Measurements from ENCODE around the gene SOX3.

The SOX3 gene

DNA sequence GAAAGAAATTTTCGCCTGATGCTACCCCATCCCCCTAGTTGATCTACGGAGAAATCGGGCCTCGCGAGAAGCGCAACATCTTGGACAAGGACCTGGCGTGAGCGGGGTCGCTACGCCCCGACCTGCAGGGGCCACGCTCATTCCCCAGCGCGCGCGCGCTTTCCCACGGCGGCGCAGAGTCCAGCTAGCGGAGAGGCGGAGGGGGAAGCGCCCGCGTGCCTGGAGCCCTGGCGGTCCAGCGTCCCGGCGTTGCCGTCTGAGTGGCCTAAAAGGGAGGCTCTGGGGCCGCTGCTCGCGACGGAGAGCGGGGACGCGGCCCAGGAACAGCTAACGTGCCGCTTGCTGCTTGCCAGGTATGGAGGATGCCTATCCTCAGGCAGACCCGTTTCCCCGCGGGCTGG lies 6.0 kb upstream of the SOX3 start:
- TF ChIP-seq, protein P1, sequence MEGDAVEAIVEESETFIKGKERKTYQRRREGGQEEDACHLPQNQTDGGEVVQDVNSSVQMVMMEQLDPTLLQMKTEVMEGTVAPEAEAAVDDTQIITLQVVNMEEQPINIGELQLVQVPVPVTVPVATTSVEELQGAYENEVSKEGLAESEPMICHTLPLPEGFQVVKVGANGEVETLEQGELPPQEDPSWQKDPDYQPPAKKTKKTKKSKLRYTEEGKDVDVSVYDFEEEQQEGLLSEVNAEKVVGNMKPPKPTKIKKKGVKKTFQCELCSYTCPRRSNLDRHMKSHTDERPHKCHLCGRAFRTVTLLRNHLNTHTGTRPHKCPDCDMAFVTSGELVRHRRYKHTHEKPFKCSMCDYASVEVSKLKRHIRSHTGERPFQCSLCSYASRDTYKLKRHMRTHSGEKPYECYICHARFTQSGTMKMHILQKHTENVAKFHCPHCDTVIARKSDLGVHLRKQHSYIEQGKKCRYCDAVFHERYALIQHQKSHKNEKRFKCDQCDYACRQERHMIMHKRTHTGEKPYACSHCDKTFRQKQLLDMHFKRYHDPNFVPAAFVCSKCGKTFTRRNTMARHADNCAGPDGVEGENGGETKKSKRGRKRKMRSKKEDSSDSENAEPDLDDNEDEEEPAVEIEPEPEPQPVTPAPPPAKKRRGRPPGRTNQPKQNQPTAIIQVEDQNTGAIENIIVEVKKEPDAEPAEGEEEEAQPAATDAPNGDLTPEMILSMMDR (IDR thresholded peaks at IDR 0.05; ENCODE audit: low read depth, low read length), result no peak
- DNase-seq (ENCODE audit: extremely low read depth, low read depth), result no peak

DNA sequence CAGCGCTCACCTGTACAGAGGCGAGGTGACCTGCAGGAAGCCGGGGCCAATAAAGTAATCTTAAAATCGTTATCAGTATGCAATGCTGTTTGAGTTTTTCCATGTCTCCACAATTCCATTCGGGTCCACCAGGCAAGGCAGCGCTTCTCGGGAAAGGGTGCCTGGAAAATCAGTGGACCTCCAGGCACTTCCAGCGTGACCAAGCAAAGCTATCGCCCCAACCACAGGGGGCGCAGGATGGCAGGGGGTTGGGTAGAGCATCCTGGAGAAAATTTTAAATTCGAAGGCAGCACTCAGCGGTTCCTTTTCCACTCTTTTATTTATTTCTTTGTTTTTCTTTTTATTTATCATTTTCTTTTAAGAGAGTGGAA lies 5.4 kb upstream of the SOX3 start:
- TF ChIP-seq, protein P1 (IDR thresholded peaks at IDR 0.05; ENCODE audit: low read depth, low read length), result no peak
- no peak for DNase-seq (ENCODE audit: extremely low read depth, low read depth)

DNA sequence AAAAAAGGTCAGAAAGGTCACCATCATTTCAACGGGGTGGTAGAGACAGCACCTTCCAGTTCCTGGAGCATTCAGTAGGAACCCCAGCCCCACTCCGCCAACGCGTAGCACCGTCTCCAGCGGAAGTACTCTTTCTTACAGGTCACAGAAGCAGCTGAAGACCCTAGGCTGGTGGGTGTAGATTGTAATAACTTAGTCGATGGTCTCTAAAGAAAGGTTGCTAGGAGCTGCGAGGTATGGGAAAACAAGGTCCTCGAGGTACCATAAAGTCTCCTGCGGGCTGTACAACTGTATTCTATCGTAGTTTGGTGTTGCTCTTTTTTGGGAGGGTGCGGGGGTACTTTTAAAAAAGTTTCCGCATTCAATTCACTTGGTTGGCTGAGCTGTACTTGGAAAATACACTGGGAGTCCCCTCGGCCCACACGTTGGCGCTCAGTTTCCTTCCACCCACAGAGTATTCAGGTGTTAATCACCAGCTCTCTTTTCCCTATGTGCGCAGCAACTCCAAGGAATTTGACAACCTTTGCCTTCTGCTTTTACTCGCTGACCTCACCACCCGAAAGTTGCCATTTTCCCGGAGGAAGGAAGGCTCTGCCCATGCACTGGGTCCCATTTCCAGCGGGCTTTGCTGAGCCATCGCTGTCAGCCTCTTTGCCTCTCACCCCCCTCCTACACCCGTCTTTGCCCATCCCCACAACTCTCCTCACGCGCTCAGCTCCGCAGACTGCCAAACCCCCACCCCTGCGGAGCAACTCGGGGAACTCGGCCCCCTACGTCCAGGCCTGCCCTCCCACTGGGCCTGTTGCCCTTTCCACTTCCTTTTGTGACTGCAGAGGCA lies 4.8 kb upstream of the SOX3 start:
- DNase-seq (ENCODE audit: extremely low read depth, low read depth), result no peak
- TF ChIP-seq, protein P1 (IDR thresholded peaks at IDR 0.05; ENCODE audit: low read depth, low read length), result no peak

DNA sequence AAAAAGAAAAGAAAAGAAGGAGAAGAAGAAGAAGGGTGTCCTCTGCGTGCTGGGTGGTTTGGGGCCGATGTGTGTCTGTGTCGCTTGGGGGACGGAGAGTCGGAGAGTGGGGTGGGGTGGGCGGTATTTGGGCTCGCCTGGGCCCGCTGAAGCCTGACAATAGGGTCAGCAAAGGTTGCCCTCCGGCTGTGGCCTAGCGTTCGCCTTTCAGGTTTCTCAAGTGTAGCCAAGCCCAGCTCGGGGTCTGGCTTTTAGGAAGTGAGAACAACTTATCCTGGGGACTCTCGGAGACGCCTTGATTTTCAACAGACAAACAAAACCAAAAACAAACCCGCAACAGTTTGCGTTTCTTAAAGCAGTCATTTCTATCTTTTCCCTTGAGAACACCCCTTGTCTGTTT lies 4.1 kb upstream of the SOX3 start:
- TF ChIP-seq, protein P1 (IDR thresholded peaks at IDR 0.05; ENCODE audit: low read depth, low read length), result no peak
- DNase-seq (ENCODE audit: extremely low read depth, low read depth), result no peak

DNA sequence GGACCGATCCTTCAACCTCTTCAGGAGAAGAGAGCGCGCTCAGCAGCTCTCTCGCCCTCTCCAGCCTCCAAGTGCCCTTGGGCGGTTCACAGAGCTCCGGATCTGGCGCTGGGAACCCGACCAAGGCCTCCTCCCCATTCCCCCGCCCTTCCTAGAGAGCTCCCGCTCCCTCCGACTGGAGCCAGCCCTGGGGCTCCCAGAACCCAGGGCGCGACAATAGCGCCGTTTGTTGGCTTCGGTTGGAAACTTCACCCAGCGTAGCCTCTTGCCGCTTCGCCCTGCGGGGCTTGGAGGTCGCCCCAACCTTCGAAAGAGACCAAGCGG lies 3.1 kb upstream of the SOX3 start:
- no peak for DNase-seq (ENCODE audit: extremely low read depth, low read depth)
- TF ChIP-seq, protein P1 (IDR thresholded peaks at IDR 0.05; ENCODE audit: low read depth, low read length), result no peak

DNA sequence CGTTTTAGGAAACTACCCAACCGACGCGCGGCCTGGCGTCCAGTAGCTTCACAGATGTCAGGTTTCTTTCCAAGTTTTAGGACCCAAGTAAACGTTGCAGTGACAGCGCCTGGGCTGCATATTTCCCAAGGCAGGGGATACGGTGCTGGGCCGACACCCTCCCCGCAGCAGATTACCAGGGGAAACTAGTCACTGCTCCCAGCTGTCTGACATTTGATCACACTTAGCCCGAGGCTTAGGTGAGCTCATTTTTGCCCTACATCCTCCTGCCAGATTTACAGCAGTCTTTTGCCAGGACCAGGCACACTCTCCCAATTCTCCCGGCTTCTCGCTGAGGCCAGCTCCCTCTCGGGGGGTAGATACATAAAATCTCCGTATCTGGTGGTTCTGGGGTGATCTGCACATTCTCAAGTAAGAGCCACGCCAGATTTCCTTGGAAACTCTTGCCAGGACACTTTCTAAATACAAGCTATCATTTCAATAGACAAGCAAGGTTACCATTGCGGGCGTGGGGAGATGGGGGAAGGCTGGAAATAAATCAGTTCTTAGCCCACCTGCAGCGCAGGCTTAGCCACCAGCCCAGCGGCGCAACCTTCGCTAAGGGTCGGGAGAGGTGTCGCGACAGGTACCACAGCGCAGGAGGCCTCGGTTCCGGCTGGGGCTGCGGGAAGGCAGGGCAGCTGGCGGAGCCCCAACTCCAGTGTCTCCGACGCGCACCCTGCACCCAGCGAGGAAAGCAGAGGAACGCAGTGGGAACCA lies 2.5 kb upstream of the SOX3 start:
- TF ChIP-seq, protein P1 (IDR thresholded peaks at IDR 0.05; ENCODE audit: low read depth, low read length), result no peak
- DNase-seq (ENCODE audit: extremely low read depth, low read depth), result no peak
